AG04450 (cell line): ENCODE results near the gene GHSR. TPM values are rescaled to one million over a fixed set of nuclear protein-coding genes. Genes with fewer than 3 reads are reported as not detected.

ENCODE experiments used
- CTCF ChIA-PET: fragments of 300-600, 350-600 bp; formaldehyde crosslinking; extraction: SDS; loops from one replicate; lab custom pipeline; 2022; ENCODE audit warnings: antibody characterized with exemption, inconsistent platforms; lab: Charles Lee
- POLR2A ChIA-PET: fragments of 350-600 bp; formaldehyde crosslinking; extraction: SDS; loops from one replicate; lab custom pipeline; 2021; ENCODE audit warnings: antibody characterized with exemption, inconsistent platforms; lab: Yijun Ruan, JAX
- DNase-seq: peaks from one replicate; pipeline ENCODE4 v3.0.0-alpha.2; 2011; ENCODE audit warnings: low read depth, low spot score
- H3K27ac ChIP-seq: one replicate; pipeline ENCODE4 v1.5.1; 2012; ENCODE audit warnings: low read depth, low read length, control low read depth
- H3K27me3 ChIP-seq: one replicate; pipeline ENCODE4 v1.6.0; 2012; ENCODE audit warnings: low read length; ENCODE audit not compliant: control insufficient read depth, insufficient read depth
- H3K4me3 ChIP-seq: 2 replicates; pipeline ENCODE4 v1.5.1; 2011; ENCODE audit warnings: mild to moderate bottlenecking, low read depth, low read length, control low read depth
- H3K9me3 ChIP-seq: 2 replicates; pipeline ENCODE4 v1.5.1; 2012; ENCODE audit warnings: low read length; ENCODE audit not compliant: control insufficient read depth, insufficient read depth
- CTCF ChIP-seq: IDR thresholded peaks from 2 replicates; pipeline ENCODE4 v1.5.1; 2011; ENCODE audit warnings: low read depth, low read length, control low read depth, inconsistent platforms
- polyA plus RNA-seq: library from polyadenylated mRNA; depleted of rRNA; stranded (reverse); fragments of >200 nt; gene quantifications from 2 replicates; pipeline ENCODE4 v1.2.3, GENCODE V29; 2011; rRNA removed

GHSR gene
- polyA plus RNA-seq, 1 experiment: not detected

DNA sequence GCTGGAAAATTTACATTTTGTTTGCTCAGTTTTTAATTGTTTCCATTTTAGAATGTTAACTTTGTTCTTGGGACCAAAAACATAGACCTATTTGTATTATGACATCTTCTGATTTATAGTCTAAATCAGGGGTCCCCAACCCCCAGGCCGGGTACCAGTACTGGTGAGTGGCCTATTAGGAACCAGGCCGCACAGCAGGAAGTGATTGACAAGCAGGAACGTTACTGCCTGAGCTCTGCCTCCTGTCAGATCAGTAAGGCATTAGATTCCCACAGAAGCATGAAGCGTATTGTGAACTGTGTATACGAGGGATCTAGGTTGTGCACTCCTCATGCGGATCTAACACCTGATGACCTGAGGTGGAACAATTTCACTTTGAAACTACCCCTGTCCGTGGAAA is 51.9 kb downstream of the GHSR start:
- DNase-seq: no peak
- TF ChIP-seq CTCF: no peak
- Histone ChIP-seq H3K27ac (no peak overlapping the region), H3K4me3 (no peak overlapping the region), H3K27me3 (no peaks in the 10 kb centered on the region), H3K9me3 (no peaks in the 10 kb centered on the region)
- ChIA-PET CTCF (no interaction called here), POLR2A (no interaction called here)

DNA sequence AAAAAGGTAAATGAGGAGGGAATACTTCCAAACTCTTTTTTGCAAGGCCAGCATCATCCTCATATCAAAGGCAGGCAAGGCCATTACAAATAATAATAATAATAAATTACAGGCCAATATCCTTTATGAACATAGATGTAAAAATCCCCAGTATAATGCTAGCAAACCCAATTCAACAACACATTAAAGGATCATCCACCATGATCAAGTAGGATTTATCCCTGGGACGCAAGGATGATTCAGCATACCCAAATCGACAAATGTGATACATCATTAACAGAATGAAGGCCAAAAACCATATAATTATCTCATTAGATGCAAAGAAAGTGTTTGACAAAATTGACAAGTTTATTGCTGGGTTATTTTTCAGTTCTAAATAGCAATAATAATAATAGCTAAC is 53.6 kb downstream of the GHSR start:
- no peak for TF ChIP-seq CTCF
- ChIA-PET CTCF (no interaction called here), POLR2A (no interaction called here)
- no peak overlapping the region for H3K4me3 ChIP-seq
- no peaks in the 10 kb centered on the region for H3K9me3 ChIP-seq
- DNase-seq: no peak
- no peak overlapping the region for H3K27ac ChIP-seq
- H3K27me3 ChIP-seq: no peaks in the 10 kb centered on the region

Other genes starting within 250 kb of the GHSR start
- gene TNFSF10, start 75.0 kb upstream of the GHSR start, polyA plus RNA-seq: 1.8 and 2.3 TPM in 2 replicates